GM19468 (cell line): ENCODE data around the gene FAAP100.

Experiments used
- ATAC-seq: cut with Tn5 transposase; IDR thresholded peaks from one replicate; pipeline ENCODE4 v1.9.1; 2021; ENCODE audit warnings: mild to moderate bottlenecking, moderate library complexity, moderate number of reproducible peaks; ENCODE audit not compliant: unreplicated experiment; ENCODE audit errors: extremely low read depth

Gene FAAP100

DNA sequence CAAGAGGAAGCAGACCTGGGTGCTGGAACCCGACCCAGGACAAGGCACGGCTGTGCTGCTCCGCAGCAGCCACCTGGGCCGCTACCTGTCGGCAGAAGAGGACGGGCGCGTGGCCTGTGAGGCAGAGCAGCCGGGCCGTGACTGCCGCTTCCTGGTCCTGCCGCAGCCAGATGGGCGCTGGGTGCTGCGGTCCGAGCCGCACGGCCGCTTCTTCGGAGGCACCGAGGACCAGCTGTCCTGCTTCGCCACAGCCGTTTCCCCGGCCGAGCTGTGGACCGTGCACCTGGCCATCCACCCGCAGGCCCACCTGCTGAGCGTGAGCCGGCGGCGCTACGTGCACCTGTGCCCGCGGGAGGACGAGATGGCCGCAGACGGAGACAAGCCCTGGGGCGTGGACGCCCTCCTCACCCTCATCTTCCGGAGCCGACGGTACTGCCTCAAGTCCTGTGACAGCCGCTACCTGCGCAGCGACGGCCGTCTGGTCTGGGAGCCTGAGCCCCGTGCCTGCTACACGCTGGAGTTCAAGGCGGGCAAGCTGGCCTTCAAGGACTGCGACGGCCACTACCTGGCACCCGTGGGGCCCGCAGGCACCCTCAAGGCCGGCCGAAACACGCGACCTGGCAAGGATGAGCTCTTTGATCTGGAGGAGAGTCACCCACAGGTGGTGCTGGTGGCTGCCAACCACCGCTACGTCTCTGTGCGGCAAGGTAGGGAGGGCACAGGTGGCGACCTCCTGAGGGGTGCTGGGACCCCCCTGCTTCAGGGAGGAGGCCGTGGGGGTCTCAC lies 23.3 kb downstream of the FAAP100 start:
- no peak for ATAC-seq

DNA sequence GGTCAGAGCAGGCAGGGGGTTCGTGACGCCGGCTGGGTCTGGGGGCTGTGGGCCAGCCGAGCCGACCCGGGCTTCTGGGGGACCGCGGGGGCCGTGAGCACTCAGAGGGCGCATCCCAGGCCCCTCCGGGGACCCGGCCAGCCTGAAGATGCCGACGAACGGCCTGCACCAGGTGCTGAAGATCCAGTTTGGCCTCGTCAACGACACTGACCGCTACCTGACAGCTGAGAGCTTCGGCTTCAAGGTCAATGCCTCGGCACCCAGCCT lies 23.8 kb downstream of the FAAP100 start:
- no peak for ATAC-seq

DNA sequence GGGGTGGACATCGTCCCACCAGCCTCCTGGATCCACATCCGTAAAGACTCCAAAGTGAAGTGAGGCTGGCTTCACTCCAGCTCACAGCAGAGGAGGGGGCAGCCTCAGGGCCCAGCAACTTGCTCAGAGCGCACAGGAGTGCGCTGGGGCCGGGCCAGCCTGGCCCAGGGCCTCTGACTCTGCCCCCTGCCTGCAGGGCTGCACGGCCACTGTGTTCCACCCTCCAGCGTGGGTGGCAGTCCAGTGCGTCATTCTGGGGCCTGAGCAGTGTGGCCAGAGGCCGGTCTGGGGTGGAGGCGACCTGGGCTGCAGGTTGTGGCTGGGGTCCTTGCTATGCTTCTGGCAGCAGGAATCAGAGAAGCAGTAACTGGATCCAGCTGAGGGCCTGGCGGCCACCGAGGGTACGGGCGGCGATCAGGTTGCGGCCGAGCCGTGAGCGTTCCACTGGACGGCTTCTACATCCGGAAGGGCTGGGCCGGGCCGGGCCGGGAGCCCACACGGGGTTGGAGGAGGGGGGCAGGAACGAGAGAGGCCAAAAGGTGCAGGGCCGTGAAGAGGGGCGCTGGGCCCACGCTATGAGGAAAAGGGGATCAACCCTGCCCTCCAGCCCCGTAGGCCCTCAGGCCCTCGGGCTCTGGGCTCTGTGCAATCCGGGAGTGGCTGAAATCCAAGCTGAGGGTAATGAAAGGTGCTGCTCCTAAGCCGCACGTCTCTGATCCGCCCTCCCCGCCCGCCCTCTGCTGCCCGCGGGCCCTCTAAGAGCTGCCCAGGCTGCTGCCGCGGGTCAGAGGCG lies 24.4 kb downstream of the FAAP100 start, which contains the start of gene FSCN2:
Gene FSCN2, plus strand, starts transcription at position 787 of the 793 bp plus-strand sequence. CDS start 155 bp downstream, outside the sequence.
- no peak for ATAC-seq

DNA sequence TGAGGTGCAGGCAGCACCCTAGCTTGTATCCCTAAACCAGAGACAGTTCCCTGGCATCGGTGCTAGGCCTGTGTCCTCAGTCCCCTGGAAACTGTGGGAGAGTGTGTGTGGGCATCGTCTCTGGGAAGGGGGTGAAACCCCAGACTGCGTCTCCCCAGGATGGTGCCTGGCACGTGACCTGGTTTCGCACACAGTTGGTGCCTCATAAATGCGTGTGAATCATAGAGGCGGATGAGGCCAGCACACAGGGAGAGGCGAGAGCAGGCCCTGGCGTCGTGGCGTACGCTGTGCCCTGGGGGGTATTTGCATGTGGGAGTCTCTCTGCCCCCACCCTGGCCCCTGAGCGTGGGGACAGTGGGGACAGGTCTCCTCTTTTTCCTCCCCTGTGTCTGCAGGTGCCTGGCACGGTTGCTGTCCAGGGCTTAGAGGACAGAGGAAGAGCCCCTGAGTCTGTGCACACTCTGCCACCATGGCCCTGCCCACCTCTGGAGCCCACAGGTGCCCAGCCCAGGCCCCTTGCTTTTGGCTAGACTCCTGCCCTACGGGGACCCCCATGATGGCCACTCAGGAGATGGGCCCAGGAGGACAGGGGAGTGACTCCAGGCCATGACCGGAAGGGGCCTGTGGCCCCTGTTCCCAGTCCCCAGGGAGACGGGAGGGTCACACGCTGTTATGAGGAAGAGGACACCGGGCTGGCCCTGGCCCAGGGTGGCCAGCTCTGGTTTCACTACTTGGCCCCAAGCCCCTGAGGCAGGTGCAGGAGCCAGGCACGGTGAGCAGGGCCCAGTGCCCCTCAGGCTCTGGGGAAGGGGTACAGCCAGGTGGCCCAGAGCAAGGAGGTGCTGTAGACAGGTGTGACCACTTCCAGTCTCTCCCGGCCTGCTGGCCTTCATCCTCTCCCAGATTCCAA lies 25.2 kb downstream of the FAAP100 start:
- ATAC-seq = no peak

DNA sequence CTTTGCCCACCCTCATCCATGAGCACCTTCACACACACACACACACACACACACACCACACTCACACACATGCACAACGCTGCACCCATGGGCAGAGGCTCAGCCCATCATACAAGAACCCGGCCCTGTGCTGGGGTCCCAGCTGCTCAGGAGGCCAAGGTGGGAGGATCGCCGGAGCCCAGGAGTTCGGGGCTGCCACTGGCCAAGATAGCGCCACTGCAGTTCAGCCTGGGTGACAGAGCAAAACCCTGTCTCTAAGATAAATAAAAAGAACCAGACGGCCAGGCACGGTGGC lies 27.3 kb downstream of the FAAP100 start:
- no peak for ATAC-seq

DNA sequence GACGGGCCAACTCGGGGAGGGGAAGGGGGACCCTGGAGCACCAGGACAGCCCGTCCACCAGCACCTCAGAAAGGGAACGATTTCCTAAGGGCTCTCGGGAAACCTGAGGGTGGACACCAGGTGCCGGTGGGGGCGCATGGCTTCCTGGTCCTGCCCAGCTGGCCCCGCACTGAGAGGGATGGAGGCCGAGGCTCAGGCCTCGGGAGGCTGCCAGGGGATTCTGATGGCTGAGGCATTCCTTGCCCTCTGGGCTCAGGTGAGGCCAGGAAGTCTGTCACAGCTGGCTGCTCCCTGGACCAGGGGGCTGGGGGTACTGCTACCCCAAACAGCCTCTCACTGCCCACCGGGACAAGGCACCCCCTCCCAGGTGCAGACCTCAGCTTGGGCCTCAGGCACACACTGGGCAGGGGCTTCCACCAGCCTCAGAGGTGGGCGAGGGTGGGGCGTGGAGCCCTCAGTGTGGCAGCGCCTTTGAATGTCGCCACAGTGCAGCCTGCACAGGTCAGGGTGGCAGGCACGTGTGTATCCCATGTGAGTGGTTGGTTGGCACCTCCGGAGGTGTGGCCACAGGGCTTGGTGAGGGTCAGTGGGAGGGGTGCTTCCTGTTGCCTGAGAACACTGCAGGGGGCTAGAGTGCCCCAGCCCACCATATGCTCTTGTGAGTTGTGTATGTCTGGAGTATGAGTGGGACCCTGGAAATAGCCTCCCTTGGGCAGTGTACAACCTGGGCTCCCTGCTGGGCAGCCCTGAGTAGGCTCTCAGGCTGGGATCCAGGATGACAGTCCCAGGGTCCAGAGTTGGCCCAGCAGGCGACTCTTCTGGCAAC lies 27.9 kb downstream of the FAAP100 start:
- no peak for ATAC-seq

DNA sequence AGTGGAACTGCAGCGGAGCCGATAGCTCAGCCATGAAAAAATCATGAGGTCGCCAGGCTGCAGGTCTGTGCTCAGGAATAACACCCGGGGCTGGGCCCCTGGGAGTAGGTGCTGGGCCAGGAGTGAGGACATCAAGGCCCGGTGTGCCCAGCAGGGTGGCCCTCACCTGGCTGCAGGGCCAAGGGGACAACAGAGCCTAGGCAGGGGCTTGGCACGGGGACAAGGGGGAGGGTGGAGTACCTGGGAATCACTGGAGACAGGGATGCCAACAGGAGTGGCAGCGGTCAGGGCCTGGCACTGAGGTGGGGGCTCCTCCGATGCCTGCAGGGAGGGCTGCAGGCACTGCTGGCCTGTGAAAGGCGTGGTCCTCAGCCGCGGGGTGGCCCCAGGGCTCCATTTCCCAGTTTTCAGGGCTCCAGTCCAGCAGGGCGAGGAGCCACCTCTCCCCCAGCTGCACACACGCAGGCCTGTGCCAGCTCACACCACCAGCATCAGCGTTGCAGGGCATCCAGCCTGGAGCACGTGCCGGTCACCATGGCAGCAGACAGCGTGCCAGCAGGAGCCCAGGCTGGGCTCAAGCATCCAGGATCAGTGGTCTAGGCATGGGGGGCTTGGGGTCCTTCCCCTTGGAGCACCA lies 28.6 kb downstream of the FAAP100 start:
- ATAC-seq = no peak

DNA sequence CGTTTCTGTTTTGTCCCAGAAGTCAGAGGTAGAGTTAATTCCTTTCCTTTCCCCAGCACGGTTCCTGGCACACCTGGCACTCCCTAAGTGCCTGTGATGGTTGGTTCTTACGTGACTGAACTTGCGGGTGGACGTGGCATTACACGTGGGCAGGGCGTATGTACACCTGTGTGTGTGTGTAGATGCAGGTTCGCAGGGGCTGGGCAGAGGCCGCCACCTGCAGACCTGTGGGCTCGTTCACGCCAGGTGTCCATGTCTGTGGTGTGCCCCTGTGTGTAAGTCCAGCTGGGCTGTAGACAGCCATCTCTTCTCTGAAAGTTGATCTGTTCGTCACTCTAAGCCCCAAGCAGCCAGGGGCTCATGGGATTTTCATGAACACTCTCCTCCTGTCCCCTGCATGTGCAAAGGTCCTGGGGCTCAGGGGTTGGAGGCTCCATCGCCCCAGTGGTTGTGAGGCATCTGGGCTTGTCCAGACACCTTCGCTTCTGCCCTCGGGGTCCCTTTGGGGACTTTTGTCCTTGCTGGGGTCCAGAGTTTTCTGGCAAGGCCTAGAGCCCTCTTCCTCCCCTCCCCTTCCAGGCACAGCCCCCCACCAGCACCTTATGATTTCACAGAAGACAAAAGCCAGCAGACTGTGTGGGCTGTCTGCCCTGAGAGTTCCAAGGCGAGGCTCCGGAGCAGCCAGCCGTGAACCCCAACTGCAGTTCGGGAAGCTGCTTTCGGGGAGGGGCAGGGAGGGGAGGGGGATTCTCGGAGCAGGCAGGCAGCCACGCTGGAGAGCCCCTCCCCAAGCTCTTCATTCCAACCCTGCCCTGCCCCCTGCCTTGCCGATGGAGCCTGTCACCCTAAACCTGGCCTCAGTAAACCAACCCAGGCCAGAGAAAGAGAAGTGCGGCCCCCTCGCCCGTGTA lies 29.4 kb downstream of the FAAP100 start:
- ATAC-seq = no peak

DNA sequence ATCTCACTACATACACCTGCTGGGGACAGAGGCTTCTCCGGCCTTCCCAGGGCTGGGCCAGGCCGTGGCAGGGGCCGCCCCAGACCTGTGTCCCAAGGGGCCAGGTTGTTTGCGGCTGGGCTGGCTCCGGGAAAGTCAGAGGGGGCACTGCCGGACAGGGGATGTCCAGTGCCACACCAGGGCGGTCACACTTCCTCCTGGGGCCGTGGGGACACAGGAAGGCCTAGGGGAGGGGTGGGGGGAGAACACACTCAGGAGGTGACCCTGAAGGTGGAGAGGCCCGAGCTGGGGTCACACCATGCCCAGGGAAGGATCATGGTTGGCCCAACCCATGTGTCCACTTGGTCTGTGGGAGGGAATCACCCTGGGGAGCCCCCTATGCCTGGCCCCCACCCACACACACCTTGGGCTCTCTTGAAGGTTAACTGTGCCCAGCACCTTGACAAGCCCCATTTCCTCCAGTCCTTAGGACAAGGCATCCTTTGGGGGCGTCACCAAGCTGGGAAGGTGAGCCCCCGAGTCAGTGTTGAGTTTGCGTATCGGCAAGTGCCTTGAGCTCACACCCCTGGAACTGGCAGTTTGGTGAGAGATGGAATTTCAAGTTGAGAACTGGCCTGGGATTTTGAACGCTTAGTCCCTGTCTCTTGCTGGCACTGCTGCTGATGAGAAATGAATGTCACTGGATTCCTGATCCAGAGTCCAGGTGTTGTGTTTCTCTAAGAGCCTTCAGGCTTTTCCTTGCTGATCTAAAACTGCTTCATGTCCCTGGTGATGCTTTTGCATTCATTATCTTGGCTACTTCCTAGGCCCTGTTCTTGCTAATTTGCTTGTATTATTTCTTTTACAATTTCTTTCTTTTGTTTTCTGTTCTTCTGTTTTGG lies 31.9 kb downstream of the FAAP100 start:
- ATAC-seq = no peak

DNA sequence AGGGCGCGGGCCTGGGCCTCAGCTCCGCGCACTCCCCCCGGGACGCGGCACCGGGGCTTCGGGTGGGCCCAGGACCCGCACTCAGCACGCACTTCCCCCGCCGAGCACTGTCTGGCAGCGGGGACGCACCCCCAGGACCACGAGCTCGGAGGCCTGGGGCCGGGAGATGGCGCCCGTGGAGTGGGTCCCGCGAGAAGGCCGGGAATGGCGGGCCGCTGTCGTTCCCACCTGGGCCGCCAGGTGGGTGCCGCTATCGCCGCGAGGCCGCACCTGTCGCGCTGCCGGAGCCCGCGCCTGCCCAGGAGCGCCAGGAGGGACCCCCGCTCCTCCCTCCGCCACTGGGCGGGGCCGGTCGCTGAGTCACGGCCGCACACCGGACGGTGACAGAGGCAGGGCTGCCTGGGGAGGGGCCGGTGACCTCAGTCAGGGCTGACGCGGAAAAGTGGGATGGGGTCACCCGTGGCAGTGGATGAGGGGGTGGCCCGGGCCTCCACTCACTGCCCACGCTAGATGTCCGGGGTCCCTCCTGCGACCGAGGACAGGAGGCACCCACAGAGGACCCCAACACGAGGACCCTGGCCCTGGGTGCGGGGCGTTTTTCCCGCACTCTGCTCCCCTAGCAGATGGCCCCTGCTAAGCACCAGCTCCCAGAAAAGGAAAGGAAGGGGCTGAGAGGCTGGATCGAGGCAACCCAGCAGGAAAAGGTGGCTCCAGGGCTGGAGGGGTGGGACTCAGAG lies 32.7 kb downstream of the FAAP100 start:
- ATAC-seq = no peak

DNA sequence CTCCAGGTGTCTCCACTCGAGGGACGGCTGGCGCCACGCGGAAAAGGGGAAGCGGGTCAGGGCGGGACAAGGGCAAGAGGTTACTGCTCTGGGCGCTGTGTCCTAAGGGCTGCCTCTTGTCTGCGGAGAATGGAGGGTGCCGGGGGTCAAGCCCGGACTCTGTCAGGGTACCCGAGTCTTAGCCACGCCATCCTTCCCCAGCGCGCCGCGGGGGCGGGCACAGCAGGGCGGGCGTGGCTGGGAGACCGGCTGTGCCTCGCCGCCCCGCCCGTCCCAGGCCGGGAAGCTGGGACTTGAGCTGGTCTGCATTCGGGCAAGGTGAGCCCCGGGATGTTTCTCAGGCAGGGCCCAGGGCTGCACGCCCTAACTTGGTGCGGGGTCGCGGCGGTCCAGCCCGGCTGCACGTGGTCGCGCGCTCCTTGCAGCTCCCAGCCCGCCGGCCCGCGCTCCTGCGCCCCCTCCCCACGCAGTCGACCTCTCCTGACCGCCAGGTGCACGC lies 33.3 kb downstream of the FAAP100 start:
- ATAC-seq = no peak

DNA sequence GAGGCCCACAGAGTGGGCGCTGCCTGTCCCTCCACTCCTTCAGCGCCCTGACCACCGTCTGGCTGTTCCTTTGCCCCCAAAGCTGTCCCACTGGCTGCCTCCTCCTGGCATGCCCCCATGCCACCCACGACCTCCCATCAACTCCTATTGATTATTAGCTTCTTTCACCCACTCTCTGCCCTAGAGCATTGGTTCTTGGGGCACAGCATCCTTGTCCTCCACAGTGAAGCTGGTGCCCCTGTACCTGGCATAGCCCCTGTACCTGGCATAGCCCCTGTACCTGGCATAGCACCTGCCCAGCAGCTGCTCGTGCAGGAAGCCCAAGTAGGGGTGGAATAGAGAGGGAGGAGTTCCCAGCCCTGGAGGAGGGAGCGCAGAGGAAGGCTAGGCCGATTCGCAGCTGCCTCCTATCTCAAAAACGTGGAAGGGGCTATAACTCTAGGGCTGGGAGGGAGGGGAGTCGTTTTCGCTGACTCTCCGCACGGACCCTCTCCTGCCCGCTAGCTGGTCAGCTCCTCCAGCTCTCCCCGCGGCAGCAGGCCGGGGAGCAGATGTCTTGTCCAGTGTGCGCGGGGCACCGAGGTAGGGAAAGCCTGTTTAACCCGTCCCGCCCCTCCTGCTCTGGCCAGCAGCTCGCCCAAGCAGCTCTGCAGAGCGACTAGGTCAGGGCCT lies 33.9 kb downstream of the FAAP100 start:
- no peak for ATAC-seq

DNA sequence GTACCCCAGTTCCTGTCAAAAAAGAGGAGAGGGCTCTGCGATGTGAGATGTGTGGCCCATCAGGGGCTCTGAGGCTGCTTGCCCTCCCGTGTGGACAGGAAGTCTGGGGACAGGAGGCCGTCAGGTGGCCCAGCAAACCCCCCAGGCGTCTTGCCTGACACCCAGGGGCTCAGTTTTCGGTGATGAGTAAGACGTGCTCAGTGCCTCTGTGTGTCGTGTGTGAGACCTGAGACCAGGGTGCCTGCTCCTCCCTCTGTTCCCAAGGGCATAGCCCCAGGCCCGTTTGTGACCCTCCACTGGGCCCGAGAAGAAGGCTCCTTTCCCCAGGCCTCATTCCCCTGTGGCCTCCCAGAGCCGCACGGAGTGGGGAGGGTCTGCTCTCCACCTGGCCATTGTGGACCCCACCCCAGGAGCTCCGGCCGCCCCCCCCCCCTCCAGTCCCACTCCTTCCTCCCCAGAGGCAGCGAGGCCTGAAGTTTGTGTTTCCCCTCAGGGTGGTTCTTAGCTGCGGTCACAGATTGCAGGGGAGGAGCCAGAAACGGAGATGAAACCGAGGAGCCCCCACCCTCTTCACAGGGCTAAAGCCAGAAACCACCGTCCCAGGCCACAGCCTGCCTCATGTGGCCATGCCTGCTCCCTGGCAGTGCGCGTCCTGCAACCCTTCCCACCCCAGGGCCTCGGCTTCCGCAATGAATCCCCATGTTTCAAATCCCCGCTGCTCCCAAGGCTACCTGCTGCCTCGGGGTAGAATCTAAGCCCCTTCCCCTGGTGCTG lies 34.6 kb downstream of the FAAP100 start:
- ATAC-seq = no peak

DNA sequence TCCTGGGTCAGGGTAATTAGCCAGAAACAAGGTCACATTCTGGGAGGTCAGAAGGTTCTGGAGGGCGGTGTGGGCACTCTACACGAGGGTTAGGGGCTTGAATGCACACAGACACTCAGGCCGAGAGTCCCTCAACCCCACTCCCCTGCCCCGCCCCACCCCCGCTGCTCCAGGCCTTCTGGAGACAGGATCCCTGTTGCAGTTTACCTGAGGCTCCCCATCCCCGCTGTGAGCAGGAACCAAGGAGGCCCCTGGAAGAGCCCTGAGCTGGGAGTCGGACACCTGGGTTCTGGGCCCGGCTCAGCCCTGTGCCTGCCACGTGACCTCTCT lies 35.2 kb downstream of the FAAP100 start:
- ATAC-seq = no peak

DNA sequence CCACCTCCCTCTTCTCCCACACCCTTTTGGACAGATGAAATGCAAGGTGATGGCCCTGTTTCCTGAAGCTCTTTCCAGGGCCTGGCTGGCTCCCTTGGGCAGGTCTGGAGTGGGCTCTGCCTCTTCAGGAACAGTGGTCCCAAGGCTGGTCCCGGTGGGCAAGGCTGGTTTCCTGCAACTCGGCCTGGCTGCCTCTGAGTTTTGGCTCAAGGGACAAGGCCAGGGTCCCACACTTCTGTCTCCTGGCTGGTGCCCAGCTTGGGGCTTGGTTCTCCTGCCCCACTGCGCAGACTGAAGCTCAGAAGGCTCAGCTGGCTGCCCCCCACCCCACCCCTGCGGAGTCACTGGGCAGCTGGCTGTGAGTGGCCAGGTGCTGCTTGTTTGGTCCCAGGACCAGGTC lies 35.7 kb downstream of the FAAP100 start:
- ATAC-seq = no peak
